Skeletal muscle tissue (tissue), 4 donors: ENCODE data around the gene COX17. TPM values are rescaled to one million over a fixed set of nuclear protein-coding genes. Genes with fewer than 3 reads are reported as not detected.

Experiments used
- H3K27ac ChIP-seq: one replicate; pipeline ENCODE4 v1.7.0; 2013; ENCODE audit warnings: mild to moderate bottlenecking, low read depth, low read length, inconsistent platforms
- H3K27me3 ChIP-seq, 3 donors: one replicate each; pipeline ENCODE4 v1.7.0; 2013; ENCODE audit warnings: low read length in 3 of 3; ENCODE audit not compliant: control insufficient read depth in 3 of 3, insufficient read depth in 3 of 3
- H3K36me3 ChIP-seq, 3 donors: one replicate each; pipeline ENCODE4 v1.7.0; 2013; ENCODE audit warnings: low read length in 3 of 3; ENCODE audit not compliant: control insufficient read depth in 3 of 3, insufficient read depth in 3 of 3
- H3K4me1 ChIP-seq, 3 donors: one replicate each; pipeline ENCODE4 v1.7.0; 2013; ENCODE audit warnings: low read length in 3 of 3, mild to moderate bottlenecking in 3 of 3; ENCODE audit not compliant: control insufficient read depth in 3 of 3, insufficient read depth in 3 of 3
- H3K4me3 ChIP-seq, 3 donors: one replicate each; pipeline ENCODE4 v1.7.0; 2013; ENCODE audit warnings: low read length in 3 of 3
- H3K9ac ChIP-seq, 3 donors: one replicate each; pipeline ENCODE4 v1.7.0; 2013; ENCODE audit warnings: low read length in 3 of 3, mild to moderate bottlenecking in 3 of 3, moderate library complexity in 2 of 3, low read depth in 1 of 3
- H3K9me3 ChIP-seq, 3 donors: one replicate each; pipeline ENCODE4 v1.7.0; 2013; ENCODE audit warnings: low read length in 3 of 3; ENCODE audit not compliant: control insufficient read depth in 3 of 3
- total RNA-seq: library from RNA; depleted of rRNA; stranded (reverse); fragments of >200 nt; gene quantifications from one replicate; pipeline ENCODE4 v1.2.3, GENCODE V29; 2014
- donor health status: Osteomylitis.

The COX17 gene
- total RNA-seq, 1 donor from 2014 or later = 24.5 TPM

DNA sequence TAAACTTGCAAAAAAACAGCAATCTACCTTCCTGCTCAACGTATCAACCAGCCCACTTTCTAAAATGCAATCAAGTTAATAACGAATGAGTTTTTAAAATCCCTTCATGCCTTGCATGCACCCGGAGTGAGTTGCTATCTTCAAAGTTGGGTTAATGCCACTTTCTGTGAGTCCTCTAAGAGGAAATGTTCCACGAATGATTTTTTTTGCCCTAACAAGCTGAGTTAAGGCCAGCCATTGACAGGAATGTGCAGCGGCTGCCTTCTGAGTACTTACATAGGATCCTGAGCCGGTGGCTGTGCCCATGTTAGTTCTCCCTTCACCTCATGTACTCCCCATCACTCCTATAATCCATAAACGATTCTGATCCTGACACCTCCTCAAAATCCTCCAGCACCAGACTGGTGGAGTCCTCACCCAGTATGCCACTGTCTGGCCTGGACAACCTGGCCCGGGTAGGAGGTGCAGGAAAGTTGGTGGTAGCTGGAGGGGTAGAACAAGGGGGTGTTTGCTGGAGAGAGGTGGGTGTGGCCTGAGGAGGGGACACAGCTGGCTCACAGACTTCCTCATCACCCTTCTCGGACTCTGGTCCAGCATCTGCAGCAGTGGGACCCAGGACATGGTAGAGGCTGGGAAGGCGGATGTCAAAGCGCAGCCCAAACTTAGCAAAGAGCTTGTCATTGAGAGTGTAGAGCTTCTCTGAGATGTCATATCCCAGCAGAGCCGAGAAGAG is 29.2 kb downstream of the COX17 start:
- Histone ChIP-seq H3K4me1 (peaks cover 57 to 77% (median 70%) of the 10 kb centered on the region in 3 donors), H3K9ac (peak overlapping the region; percentile 6 to 71 (median 62)), H3K27ac (peak overlapping the region; percentile 95), H3K9me3 (no peaks in the 10 kb centered on the region), H3K27me3 (no peaks in the 10 kb centered on the region), H3K4me3 (peak overlapping the region in 1 of 3 donors; percentile 14), H3K36me3 (peaks cover 18 to 32% (median 22%) of the 10 kb centered on the region in 3 donors)

DNA sequence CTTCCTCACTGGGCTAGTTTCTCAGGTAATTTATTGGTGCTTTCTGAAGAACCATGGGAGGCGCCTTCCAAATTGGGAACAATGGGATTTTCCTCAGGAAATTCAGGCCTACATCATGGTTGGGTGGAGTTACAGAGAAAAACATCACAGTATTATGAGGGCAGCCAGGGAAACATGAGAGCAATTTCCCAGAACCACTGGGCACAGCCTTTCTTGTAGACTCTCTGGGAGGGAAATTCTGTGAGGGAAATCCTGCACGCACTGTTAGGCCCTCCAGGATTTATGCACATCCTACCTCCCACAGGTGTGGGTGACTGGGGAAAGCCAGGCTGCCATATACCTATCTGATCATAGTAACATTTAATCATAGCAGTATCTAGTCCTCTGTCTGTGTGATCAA is 30.0 kb downstream of the COX17 start:
- H3K4me1 ChIP-seq = peaks cover 53 to 78% (median 70%) of the 10 kb centered on the region in 3 donors
- H3K36me3 ChIP-seq = peaks cover 23 to 39% (median 25%) of the 10 kb centered on the region in 3 donors
- no peaks in the 10 kb centered on the region for H3K9me3 ChIP-seq
- peak overlapping the region; percentile 95 for H3K27ac ChIP-seq
- peak overlapping the region in 2 of 3 donors; percentile 62 to 71 for H3K9ac ChIP-seq
- no peaks in the 10 kb centered on the region for H3K27me3 ChIP-seq
- no peak overlapping the region for H3K4me3 ChIP-seq

DNA sequence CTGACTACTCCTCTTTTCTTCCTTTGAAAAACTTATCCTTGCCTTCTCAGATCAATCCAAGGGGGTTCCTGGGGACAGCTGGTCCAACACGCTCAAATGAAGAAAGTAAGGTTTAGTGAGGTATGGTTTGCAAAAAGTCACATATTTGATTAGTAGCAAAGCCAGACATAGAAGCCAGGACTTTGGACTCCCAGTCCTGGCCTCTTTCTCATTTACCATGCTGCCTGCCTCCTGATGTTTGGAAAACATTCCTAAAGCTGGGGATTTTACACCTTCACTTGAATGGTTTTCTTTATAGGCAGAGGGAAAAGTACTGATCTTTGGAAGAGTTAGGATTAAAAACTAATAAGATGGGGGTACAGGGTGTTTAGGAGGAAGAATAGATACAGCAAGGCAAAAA is 31.4 kb downstream of the COX17 start:
- H3K36me3 ChIP-seq = peaks cover 28 to 50% (median 31%) of the 10 kb centered on the region in 3 donors
- no peaks in the 10 kb centered on the region for H3K9me3 ChIP-seq
- H3K4me1 ChIP-seq = peaks cover 44 to 68% (median 58%) of the 10 kb centered on the region in 3 donors
- H3K4me3 ChIP-seq = no peak overlapping the region
- no peaks in the 10 kb centered on the region for H3K27me3 ChIP-seq
- peak overlapping the region; percentile 95 for H3K27ac ChIP-seq
- H3K9ac ChIP-seq = no peak overlapping the region

DNA sequence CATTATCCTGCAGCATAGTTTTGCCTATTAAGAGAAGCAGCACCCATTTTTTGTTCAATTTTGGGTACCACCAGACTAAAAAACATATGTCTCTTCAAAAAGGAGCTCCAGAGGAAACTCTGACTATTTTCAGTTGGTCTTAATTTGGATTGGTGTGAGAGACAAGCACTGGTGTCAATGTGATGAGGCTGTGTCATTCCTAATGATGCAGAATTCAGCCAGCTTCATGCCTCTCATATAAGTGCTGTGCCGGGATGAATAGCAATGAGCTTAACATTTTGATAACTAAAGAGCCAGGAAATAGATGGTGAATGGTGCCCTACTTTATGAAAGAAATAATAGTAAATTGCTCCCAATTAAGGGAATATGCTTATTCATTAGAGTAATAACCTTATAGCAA is 32.7 kb downstream of the COX17 start:
- Histone ChIP-seq H3K36me3 (peaks cover 28 to 50% (median 31%) of the 10 kb centered on the region in 3 donors), H3K27me3 (no peaks in the 10 kb centered on the region), H3K4me1 (peaks cover 39 to 55% (median 50%) of the 10 kb centered on the region in 3 donors), H3K27ac (peak overlapping the region; percentile 95), H3K9ac (peak overlapping the region in 1 of 3 donors; percentile 10), H3K9me3 (no peaks in the 10 kb centered on the region), H3K4me3 (no peak overlapping the region)

DNA sequence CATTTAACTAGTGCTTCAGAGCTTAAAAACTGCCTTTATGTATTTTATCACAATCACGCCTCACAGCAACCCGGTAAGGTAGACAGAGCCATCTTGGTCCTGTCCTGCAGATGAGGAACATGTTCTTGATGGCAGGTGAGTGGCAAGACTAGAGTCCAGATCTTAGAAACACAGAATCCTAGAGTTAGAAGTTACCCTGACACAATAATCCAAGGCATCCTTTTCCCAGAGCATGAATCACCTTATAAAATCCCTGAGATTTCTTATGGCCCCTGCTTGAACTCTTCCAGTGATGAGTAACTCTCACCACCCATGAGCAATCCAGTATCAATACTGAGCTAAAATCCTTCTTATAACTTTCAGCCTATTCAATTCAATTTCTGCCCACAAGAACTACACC is 33.7 kb downstream of the COX17 start:
- Histone ChIP-seq H3K4me1 (peaks cover 41 to 54% (median 48%) of the 10 kb centered on the region in 3 donors), H3K36me3 (peaks cover 26 to 48% (median 30%) of the 10 kb centered on the region in 3 donors), H3K4me3 (no peak overlapping the region), H3K27ac (peak overlapping the region; percentile 95), H3K9ac (peak overlapping the region in 1 of 3 donors; percentile 62), H3K27me3 (no peaks in the 10 kb centered on the region), H3K9me3 (no peaks in the 10 kb centered on the region)

DNA sequence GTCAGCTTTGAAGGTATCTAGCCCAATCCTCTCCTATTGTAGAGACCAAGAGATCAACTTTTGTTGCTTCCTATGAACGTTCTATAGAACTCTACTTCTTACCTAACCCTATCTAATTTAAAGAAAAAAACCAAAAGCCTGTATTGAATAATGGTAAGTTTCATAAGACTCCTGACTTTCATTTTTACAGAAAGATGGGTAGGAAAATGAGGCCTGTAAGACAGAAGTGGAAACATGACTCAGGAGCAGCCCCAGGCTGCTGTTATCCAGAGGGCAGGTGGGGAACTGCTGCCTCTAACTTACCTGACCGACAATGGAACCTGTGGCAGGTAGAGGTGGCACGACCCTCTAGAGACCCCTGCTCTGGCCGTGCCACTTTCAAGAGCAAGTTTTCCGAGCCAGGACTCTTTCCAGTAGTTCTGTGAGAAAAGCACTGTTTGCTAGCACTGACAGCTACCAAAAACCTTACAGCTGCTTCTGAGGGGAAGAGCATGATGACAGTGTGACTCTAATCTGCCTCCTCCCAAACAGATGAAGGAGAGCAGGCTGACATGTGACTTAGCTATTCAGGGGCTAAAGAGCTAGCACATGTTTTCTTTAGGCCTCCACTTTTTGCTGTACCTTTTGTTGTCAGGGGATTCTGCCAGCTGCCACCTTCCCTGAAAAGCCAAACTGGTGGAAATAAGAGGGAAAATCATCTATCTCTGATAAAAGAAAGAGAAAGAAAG is 34.3 kb downstream of the COX17 start:
- peak overlapping the region; percentile 95 for H3K27ac ChIP-seq

DNA sequence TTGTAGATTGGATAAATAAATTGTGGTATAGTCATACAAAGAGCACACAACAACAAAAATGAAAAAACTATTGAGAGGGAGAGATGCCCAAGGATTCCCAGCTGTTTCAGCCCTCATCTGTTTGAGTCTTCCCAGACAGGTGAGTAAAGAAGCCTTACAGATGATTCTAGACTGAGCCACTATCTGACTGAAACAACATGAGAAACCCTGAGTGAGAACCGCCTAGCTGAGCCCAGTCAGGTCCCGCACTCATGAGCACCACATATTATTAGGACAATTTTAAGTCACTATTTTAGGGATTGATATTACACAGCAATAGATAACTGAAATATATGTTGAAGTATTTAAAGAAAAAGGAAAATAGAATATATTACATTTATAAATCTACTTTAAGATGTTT is 35.8 kb downstream of the COX17 start:
- H3K4me3 ChIP-seq = no peak overlapping the region
- peaks cover 12 to 35% (median 16%) of the 10 kb centered on the region in 3 donors for H3K36me3 ChIP-seq
- H3K27me3 ChIP-seq = no peaks in the 10 kb centered on the region
- H3K9ac ChIP-seq = no peak overlapping the region
- no peaks in the 10 kb centered on the region for H3K9me3 ChIP-seq
- H3K27ac ChIP-seq = no peak overlapping the region
- H3K4me1 ChIP-seq = peaks cover 41 to 53% (median 47%) of the 10 kb centered on the region in 3 donors

More for the DNA sequence above, 34.3 kb downstream of the COX17 start:
- Histone ChIP-seq H3K36me3 (peaks cover 20 to 42% (median 24%) of the 10 kb centered on the region in 3 donors), H3K27me3 (no peaks in the 10 kb centered on the region), H3K9me3 (no peaks in the 10 kb centered on the region), H3K4me1 (peaks cover 41 to 52% (median 48%) of the 10 kb centered on the region in 3 donors), H3K4me3 (no peak overlapping the region), H3K9ac (peak overlapping the region in 2 of 3 donors; percentile 47 to 62)

DNA sequence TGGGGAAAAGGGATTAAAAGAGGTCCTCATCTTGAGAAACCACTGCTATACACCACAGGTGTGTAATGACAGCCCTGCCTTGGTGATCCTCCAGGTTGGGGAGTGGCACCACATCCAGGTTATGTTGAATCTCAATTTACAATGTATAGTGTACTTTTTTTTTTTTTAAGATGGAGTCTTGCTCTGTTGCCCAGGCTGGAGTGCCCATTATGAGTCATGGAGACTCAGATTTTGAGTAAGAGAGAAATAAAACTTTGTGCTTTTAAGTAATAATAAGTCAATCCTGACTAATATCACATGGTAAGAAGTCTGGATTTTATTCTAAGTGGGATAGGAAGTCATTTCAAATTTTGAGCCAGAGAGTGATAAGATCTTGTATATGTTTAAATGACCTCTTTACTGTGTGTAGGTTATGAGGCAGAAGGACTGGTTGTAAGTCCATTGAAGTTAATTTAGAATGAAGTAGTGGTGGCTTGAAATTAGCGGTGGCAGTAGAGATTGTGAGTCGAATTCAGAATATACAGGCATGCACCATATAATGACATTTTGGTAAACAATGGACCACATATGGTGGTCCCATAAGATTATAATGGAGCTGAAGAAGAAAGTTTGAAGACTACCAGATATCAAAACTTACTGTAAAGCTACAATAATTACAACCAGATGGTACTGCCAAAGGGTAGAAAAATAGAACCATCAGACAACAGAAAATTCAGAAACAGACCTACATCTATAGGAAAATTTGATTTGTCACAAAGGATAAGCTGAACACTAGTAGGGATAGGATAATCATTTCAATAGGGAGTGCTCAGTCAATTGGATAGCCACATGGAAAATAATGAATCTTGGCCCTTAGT is 37.5 kb downstream of the COX17 start:
- Histone ChIP-seq H3K27me3 (no peaks in the 10 kb centered on the region), H3K9ac (peak overlapping the region in 2 of 3 donors; percentile 29 to 57), H3K36me3 (peaks cover 6 to 28% (median 16%) of the 10 kb centered on the region in 3 donors), H3K4me1 (peaks cover 37 to 56% (median 55%) of the 10 kb centered on the region in 3 donors), H3K27ac (peak overlapping the region; percentile 97), H3K4me3 (no peak overlapping the region), H3K9me3 (no peaks in the 10 kb centered on the region)

DNA sequence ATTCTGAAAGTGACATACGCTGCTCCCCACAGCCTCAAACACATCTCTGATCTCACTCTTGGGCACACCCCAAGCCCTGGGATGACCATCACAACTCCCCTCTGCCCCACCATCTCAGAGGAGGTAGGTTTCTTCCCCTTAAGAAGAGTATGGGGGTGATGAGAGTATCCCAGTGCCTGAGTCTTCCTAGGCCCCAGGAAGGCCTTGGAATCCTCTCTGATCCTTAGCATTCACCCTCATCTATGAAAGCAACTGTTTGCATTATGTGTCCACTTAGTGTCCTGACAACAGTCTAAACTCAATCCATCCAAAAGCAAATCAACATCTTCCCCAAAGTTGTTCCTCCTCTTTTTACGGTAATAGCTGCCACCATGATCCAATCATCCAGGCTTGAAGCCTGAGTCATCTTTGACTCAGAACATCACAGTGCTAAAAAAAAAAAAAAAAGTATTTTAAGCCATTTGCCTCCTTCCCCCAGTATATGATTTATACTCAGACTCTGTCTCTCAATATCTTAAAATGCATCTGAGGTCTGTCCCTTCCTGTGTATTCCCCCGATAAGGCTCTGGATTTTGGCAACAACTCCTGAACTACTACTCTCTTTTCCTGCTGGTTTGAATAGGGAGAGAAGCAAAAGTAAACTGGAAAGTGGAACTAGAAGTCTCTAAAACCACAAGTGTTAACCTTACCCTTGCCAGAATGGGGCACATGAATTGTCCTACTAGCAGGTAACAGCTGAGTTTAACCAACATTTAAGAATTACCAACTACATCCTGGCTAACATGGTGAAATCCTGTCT is 39.3 kb downstream of the COX17 start:
- peak overlapping the region; percentile 1 to 52 (median 44) for H3K4me3 ChIP-seq
- peaks cover 34 to 48% (median 46%) of the 10 kb centered on the region in 3 donors for H3K4me1 ChIP-seq

More for the DNA sequence above, 39.3 kb downstream of the COX17 start:
- no peaks in the 10 kb centered on the region for H3K9me3 ChIP-seq
- no peaks in the 10 kb centered on the region for H3K27me3 ChIP-seq
- H3K27ac ChIP-seq = peak overlapping the region; percentile 97
- peak overlapping the region; percentile 75 to 83 (median 79) for H3K9ac ChIP-seq
- peaks cover 6 to 17% (median 12%) of the 10 kb centered on the region in 3 donors for H3K36me3 ChIP-seq
